WTC11 (cell line): Measurements from ENCODE around the gene PLPP3. TPM values are rescaled to one million over a fixed set of nuclear protein-coding genes. Genes with fewer than 3 reads are reported as not detected.

Source experiments
- ATAC-seq: fragments of 200-7000 bp; cut with Tn5 transposase; 2 replicates; pipeline ENCODE4 v1.10.0; 2021; ENCODE audit warnings: mild to moderate bottlenecking, moderate library complexity
- CTCF ChIA-PET: fragments of 300-600 bp; sonication (Branson Sonifier 250); formaldehyde crosslinking; loops from one replicate; lab custom pipeline; 2021; ENCODE audit warnings: antibody characterized with exemption; lab: Charles Lee
- POLR2A ChIA-PET: fragments of 350-600 bp; sonication (Branson Sonifier 250); formaldehyde crosslinking; loops from one replicate; lab custom pipeline; 2021; ENCODE audit warnings: antibody characterized with exemption; lab: Charles Lee
- DNase-seq: peaks from one replicate; pipeline ENCODE4 v3.0.0; 2021; ENCODE audit warnings: low spot score
- H3K27ac Mint-ChIP-seq: 2 replicates; pipeline ENCODE4 v1.8.0; 2021; ENCODE audit warnings: mixed read lengths
- H3K27me3 Mint-ChIP-seq: 2 replicates; pipeline ENCODE4 v1.8.0; 2021; ENCODE audit warnings: low read depth, mild to moderate bottlenecking, moderate library complexity, mixed read lengths
- H3K36me3 Mint-ChIP-seq: 2 replicates; pipeline ENCODE4 v1.8.0; 2021; ENCODE audit warnings: mixed read lengths
- H3K4me1 Mint-ChIP-seq: 2 replicates; pipeline ENCODE4 v1.8.0; 2022; ENCODE audit warnings: mixed read lengths
- H3K4me3 Mint-ChIP-seq: 2 replicates; pipeline ENCODE4 v1.8.0; 2021; ENCODE audit warnings: mild to moderate bottlenecking, moderate library complexity, mixed read lengths
- H3K9me3 Mint-ChIP-seq: 2 replicates; pipeline ENCODE4 v1.8.0; 2021; ENCODE audit warnings: mixed read lengths
- ATF1 ChIP-seq: sonication (generic); formaldehyde crosslinking; IDR thresholded peaks from 2 replicates; pipeline ENCODE4 v1.8.1; 2023; ENCODE audit warnings: mild to moderate bottlenecking, moderate library complexity, missing genetic modification reagents
- FOXK1 ChIP-seq: sonication (generic); formaldehyde crosslinking; IDR thresholded peaks from 2 replicates; pipeline ENCODE4 v1.8.0; 2022; ENCODE audit warnings: mild to moderate bottlenecking, moderate library complexity, missing genetic modification reagents
- KAT7 ChIP-seq: sonication (generic); formaldehyde crosslinking; IDR thresholded peaks from 2 replicates; pipeline ENCODE4 v1.8.1; 2023; ENCODE audit warnings: missing genetic modification reagents, mild to moderate bottlenecking, borderline replicate concordance
- SOX15 ChIP-seq: fragments of 250-450 bp; sonication (Bioruptor Pico); IDR thresholded peaks from 2 replicates; pipeline ENCODE4 v1.9.0; 2021; ENCODE audit warnings: mild to moderate bottlenecking
- ZNF263 ChIP-seq: sonication (generic); formaldehyde crosslinking; IDR thresholded peaks from 2 replicates; pipeline ENCODE4 v1.8.1; 2022; ENCODE audit warnings: low read depth, mild to moderate bottlenecking, moderate library complexity, missing genetic modification reagents
- ZNF423 ChIP-seq: fragments of 250-450 bp; sonication (Bioruptor Pico); IDR thresholded peaks from 2 replicates; pipeline ENCODE4 v2.1.2; 2022; ENCODE audit warnings: mild to moderate bottlenecking, moderate library complexity
- total RNA-seq: library from RNA; stranded (reverse); gene quantifications from 3 replicates; pipeline ENCODE4 v1.2.3, GENCODE V29; 2021
- TF ChIP-seq, protein P1 (sequence below): fragments of 250-450 bp; sonication (Bioruptor Pico); IDR thresholded peaks from 2 replicates; pipeline ENCODE4 v1.9.0; 2021; ENCODE audit warnings: mild to moderate bottlenecking
- TF ChIP-seq, protein P2 (sequence below): sonication (generic); formaldehyde crosslinking; IDR thresholded peaks from 2 replicates; pipeline ENCODE4 v1.8.1; 2023; ENCODE audit warnings: mild to moderate bottlenecking, missing genetic modification reagents
- TF ChIP-seq, protein P3 (sequence below): fragments of 250-450 bp; sonication (Bioruptor Pico); IDR thresholded peaks from 2 replicates; pipeline ENCODE4 v2.1.2; 2022; ENCODE audit warnings: mild to moderate bottlenecking, moderate library complexity
- TF ChIP-seq, protein P4 (sequence below): sonication (generic); formaldehyde crosslinking; IDR thresholded peaks from 2 replicates; pipeline ENCODE4 v1.8.1; 2023; ENCODE audit warnings: mild to moderate bottlenecking, moderate library complexity, missing genetic modification reagents
- TF ChIP-seq, protein P5 (sequence below): sonication (generic); formaldehyde crosslinking; IDR thresholded peaks from 2 replicates; pipeline ENCODE4 v1.8.1; 2022; ENCODE audit warnings: low read depth, mild to moderate bottlenecking, moderate library complexity, missing genetic modification reagents, borderline replicate concordance
- TF ChIP-seq, protein P6 (sequence below): fragments of 250-450 bp; sonication (Bioruptor Pico); IDR thresholded peaks from 2 replicates; pipeline ENCODE4 v1.9.0; 2021; ENCODE audit warnings: mild to moderate bottlenecking, borderline replicate concordance
- TF ChIP-seq, protein P7 (sequence below): sonication (generic); formaldehyde crosslinking; IDR thresholded peaks from 2 replicates; pipeline ENCODE4 v1.8.0; 2022; ENCODE audit warnings: mild to moderate bottlenecking, missing genetic modification reagents
- TF ChIP-seq, protein P8 (sequence below): fragments of 250-450 bp; sonication (Bioruptor Pico); IDR thresholded peaks from 2 replicates; pipeline ENCODE4 v1.8.0; 2021; ENCODE audit warnings: mild to moderate bottlenecking

PLPP3 gene
- total RNA-seq, 1 experiment from 2014 or later: 31.0 TPM

DNA sequence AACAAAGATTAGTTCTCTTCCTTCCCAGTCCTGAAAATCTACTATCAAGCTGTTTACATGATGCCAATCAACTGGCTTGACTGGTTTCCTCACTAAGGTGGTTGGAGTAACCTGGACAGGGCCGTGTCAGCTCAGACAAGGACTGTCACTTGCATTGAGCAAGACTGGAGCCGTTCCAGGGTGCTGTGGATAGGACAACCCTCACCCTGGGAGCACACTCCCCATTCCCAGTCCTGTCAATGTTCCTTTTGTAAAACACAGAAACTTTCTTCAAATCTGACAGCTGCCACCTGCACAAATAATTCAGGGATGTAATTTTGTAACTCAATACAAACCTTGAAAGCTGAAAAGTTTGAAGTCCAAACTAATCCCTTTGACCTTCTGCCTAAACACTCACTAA lies 31.4 kb downstream of the PLPP3 start:
- H3K4me1 Mint-ChIP-seq: peaks cover 86% of the 10 kb centered on the region

DNA sequence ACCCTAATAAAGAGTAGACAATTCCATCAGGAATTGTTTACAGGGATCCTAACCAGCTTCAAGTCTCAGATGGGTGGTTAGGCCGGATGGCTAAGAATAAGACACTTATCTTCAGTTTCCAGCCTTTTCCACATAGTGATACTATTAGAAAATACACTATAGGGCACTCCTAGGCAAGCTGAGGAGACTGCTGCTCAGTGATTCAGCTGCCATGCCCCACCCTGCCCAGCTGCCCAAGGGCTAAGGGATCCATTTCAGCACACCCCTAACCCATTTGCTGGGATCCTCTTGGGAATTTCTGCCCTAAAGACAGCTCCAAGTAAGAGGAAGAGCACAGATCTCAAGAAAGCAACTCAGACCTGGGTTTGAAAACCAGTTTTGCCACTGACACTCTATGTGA lies 31.9 kb downstream of the PLPP3 start:
- peaks cover 81% of the 10 kb centered on the region for H3K4me1 Mint-ChIP-seq
- H3K4me3 Mint-ChIP-seq: no peak overlapping the region
- DNase-seq (no peak), ATAC-seq (no peak)
- no peaks in the 10 kb centered on the region for H3K9me3 Mint-ChIP-seq
- H3K27ac Mint-ChIP-seq: peak overlapping the region; percentile 75
- POLR2A ChIA-PET: interaction anchor here (3.0 kb wide), 1 partner anchor 12 kb away, joined by 10 read pairs; no protein-coding TSS in a partner anchor
- CTCF ChIA-PET: interaction anchor here (1.3 kb wide), 1 partner anchor 139 kb away, joined by 3 read pairs; no protein-coding TSS in a partner anchor
- H3K27me3 Mint-ChIP-seq: no peaks in the 10 kb centered on the region
- peaks cover 12% of the 10 kb centered on the region; the same call in 1 of the 2 replicates for H3K36me3 Mint-ChIP-seq
- TF ChIP-seq, protein P1, sequence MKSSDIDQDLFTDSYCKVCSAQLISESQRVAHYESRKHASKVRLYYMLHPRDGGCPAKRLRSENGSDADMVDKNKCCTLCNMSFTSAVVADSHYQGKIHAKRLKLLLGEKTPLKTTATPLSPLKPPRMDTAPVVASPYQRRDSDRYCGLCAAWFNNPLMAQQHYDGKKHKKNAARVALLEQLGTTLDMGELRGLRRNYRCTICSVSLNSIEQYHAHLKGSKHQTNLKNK (CRISPR knock-in tag): no peak
- TF ChIP-seq, protein P2, sequence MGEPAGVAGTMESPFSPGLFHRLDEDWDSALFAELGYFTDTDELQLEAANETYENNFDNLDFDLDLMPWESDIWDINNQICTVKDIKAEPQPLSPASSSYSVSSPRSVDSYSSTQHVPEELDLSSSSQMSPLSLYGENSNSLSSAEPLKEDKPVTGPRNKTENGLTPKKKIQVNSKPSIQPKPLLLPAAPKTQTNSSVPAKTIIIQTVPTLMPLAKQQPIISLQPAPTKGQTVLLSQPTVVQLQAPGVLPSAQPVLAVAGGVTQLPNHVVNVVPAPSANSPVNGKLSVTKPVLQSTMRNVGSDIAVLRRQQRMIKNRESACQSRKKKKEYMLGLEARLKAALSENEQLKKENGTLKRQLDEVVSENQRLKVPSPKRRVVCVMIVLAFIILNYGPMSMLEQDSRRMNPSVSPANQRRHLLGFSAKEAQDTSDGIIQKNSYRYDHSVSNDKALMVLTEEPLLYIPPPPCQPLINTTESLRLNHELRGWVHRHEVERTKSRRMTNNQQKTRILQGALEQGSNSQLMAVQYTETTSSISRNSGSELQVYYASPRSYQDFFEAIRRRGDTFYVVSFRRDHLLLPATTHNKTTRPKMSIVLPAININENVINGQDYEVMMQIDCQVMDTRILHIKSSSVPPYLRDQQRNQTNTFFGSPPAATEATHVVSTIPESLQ (CRISPR knock-in tag): no peak
- TF ChIP-seq, protein P3, sequence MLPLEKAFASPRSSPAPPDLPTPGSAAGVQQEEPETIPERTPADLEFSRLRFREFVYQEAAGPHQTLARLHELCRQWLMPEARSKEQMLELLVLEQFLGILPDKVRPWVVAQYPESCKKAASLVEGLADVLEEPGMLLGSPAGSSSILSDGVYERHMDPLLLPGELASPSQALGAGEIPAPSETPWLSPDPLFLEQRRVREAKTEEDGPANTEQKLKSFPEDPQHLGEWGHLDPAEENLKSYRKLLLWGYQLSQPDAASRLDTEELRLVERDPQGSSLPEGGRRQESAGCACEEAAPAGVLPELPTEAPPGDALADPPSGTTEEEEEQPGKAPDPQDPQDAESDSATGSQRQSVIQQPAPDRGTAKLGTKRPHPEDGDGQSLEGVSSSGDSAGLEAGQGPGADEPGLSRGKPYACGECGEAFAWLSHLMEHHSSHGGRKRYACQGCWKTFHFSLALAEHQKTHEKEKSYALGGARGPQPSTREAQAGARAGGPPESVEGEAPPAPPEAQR: no peak
- TF ChIP-seq FOXK1 (CRISPR knock-in tag) (no peak), ZNF423 (CRISPR knock-in tag) (no peak), ZNF263 (CRISPR knock-in tag) (no peak)
- TF ChIP-seq, protein P4, sequence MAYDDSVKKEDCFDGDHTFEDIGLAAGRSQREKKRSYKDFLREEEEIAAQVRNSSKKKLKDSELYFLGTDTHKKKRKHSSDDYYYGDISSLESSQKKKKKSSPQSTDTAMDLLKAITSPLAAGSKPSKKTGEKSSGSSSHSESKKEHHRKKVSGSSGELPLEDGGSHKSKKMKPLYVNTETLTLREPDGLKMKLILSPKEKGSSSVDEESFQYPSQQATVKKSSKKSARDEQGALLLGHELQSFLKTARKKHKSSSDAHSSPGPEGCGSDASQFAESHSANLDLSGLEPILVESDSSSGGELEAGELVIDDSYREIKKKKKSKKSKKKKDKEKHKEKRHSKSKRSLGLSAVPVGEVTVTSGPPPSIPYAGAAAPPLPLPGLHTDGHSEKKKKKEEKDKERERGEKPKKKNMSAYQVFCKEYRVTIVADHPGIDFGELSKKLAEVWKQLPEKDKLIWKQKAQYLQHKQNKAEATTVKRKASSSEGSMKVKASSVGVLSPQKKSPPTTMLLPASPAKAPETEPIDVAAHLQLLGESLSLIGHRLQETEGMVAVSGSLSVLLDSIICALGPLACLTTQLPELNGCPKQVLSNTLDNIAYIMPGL (CRISPR knock-in tag): no peak
- TF ChIP-seq, protein P5, sequence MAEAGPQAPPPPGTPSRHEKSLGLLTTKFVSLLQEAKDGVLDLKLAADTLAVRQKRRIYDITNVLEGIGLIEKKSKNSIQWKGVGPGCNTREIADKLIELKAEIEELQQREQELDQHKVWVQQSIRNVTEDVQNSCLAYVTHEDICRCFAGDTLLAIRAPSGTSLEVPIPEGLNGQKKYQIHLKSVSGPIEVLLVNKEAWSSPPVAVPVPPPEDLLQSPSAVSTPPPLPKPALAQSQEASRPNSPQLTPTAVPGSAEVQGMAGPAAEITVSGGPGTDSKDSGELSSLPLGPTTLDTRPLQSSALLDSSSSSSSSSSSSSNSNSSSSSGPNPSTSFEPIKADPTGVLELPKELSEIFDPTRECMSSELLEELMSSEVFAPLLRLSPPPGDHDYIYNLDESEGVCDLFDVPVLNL (CRISPR knock-in tag): no peak
- TF ChIP-seq, protein P6, sequence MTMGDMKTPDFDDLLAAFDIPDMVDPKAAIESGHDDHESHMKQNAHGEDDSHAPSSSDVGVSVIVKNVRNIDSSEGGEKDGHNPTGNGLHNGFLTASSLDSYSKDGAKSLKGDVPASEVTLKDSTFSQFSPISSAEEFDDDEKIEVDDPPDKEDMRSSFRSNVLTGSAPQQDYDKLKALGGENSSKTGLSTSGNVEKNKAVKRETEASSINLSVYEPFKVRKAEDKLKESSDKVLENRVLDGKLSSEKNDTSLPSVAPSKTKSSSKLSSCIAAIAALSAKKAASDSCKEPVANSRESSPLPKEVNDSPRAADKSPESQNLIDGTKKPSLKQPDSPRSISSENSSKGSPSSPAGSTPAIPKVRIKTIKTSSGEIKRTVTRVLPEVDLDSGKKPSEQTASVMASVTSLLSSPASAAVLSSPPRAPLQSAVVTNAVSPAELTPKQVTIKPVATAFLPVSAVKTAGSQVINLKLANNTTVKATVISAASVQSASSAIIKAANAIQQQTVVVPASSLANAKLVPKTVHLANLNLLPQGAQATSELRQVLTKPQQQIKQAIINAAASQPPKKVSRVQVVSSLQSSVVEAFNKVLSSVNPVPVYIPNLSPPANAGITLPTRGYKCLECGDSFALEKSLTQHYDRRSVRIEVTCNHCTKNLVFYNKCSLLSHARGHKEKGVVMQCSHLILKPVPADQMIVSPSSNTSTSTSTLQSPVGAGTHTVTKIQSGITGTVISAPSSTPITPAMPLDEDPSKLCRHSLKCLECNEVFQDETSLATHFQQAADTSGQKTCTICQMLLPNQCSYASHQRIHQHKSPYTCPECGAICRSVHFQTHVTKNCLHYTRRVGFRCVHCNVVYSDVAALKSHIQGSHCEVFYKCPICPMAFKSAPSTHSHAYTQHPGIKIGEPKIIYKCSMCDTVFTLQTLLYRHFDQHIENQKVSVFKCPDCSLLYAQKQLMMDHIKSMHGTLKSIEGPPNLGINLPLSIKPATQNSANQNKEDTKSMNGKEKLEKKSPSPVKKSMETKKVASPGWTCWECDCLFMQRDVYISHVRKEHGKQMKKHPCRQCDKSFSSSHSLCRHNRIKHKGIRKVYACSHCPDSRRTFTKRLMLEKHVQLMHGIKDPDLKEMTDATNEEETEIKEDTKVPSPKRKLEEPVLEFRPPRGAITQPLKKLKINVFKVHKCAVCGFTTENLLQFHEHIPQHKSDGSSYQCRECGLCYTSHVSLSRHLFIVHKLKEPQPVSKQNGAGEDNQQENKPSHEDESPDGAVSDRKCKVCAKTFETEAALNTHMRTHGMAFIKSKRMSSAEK (CRISPR knock-in tag): no peak
- TF ChIP-seq, protein P7, sequence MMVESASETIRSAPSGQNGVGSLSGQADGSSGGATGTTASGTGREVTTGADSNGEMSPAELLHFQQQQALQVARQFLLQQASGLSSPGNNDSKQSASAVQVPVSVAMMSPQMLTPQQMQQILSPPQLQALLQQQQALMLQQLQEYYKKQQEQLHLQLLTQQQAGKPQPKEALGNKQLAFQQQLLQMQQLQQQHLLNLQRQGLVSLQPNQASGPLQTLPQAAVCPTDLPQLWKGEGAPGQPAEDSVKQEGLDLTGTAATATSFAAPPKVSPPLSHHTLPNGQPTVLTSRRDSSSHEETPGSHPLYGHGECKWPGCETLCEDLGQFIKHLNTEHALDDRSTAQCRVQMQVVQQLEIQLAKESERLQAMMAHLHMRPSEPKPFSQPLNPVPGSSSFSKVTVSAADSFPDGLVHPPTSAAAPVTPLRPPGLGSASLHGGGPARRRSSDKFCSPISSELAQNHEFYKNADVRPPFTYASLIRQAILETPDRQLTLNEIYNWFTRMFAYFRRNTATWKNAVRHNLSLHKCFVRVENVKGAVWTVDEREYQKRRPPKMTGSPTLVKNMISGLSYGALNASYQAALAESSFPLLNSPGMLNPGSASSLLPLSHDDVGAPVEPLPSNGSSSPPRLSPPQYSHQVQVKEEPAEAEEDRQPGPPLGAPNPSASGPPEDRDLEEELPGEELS (CRISPR knock-in tag): no peak

More for the DNA sequence above, 31.4 kb downstream of the PLPP3 start:
- DNase-seq (no peak), ATAC-seq (no peak)
- Mint-ChIP-seq H3K4me3 (peak overlapping the region; percentile 34), H3K9me3 (no peaks in the 10 kb centered on the region), H3K36me3 (peaks cover 7% of the 10 kb centered on the region; the same call in 1 of the 2 replicates), H3K27me3 (no peaks in the 10 kb centered on the region), H3K27ac (peak overlapping the region; percentile 78)
- ChIA-PET CTCF (interaction anchor here (0.8 to 1.3 kb wide), 3 partner anchors 12 to 139 kb away, joined by 3 read pairs; no protein-coding TSS in a partner anchor), POLR2A (interaction anchor here (3.0 kb wide), 1 partner anchor 13 kb away, joined by 10 read pairs; no protein-coding TSS in a partner anchor)
- TF ChIP-seq KAT7 (CRISPR knock-in tag): no peak
- TF ChIP-seq, protein P8, sequence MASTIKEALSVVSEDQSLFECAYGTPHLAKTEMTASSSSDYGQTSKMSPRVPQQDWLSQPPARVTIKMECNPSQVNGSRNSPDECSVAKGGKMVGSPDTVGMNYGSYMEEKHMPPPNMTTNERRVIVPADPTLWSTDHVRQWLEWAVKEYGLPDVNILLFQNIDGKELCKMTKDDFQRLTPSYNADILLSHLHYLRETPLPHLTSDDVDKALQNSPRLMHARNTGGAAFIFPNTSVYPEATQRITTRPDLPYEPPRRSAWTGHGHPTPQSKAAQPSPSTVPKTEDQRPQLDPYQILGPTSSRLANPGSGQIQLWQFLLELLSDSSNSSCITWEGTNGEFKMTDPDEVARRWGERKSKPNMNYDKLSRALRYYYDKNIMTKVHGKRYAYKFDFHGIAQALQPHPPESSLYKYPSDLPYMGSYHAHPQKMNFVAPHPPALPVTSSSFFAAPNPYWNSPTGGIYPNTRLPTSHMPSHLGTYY: no peak
- TF ChIP-seq, protein P7 (CRISPR knock-in tag): no peak
- no peak for TF ChIP-seq ZNF263 (CRISPR knock-in tag)
- no peak for TF ChIP-seq ATF1 (CRISPR knock-in tag)
- no peak for TF ChIP-seq SOX15 (CRISPR knock-in tag)
